Suprapubic skin (tissue), 4 donors: ENCODE results near the gene USP2. TPM values are rescaled to one million over a fixed set of nuclear protein-coding genes. Genes with fewer than 3 reads are reported as not detected.

Source experiments
- DNase-seq, 2 donors: peaks; one replicate each; pipeline ENCODE4 v3.0.0-alpha.2; 2019; ENCODE audit warnings: low spot score in 2 of 2
- H3K27ac ChIP-seq: fragments of 200-600 bp; sonication (generic); one replicate; pipeline ENCODE4 v1.5.1; 2019
- H3K27me3 ChIP-seq: fragments of 200-600 bp; sonication (generic); one replicate; pipeline ENCODE4 v1.5.1; 2019
- H3K36me3 ChIP-seq: fragments of 200-600 bp; sonication (generic); one replicate; pipeline ENCODE4 v1.5.1; 2019
- H3K4me1 ChIP-seq: fragments of 200-600 bp; sonication (generic); one replicate; pipeline ENCODE4 v1.5.1; 2019
- H3K4me3 ChIP-seq: fragments of 200-600 bp; sonication (generic); one replicate; pipeline ENCODE4 v1.5.1; 2019; ENCODE audit warnings: mild to moderate bottlenecking
- H3K9me3 ChIP-seq: fragments of 200-600 bp; sonication (generic); one replicate; pipeline ENCODE4 v1.5.1; 2019
- EP300 ChIP-seq: sonication (generic); formaldehyde crosslinking; IDR thresholded peaks from one replicate; pipeline ENCODE4 v1.6.1; 2017; ENCODE audit warnings: antibody characterized with exemption
- POLR2A ChIP-seq, 2 donors: fragments of 450-650 bp; IDR thresholded peaks; one replicate each; pipeline ENCODE4 v1.6.1; 2017; ENCODE audit warnings: antibody characterized with exemption in 2 of 2, mild to moderate bottlenecking in 2 of 2, moderate library complexity in 2 of 2
- POLR2AphosphoS5 ChIP-seq, 3 donors: sonication (generic); formaldehyde crosslinking; IDR thresholded peaks; one replicate each; pipeline ENCODE4 v1.6.1; 2017; ENCODE audit warnings: antibody characterized with exemption in 3 of 3
- WGBS: methylation state at CpG from one replicate; pipeline ENCODE4 v1.1.5; 2018; 5-methylcytosine and 5-hydroxymethylcytosine counted together
- total RNA-seq, 4 donors: library from RNA; depleted of rRNA; stranded (reverse); fragments of >200 nt; gene quantifications; one replicate each; pipeline ENCODE4 v1.1.0, GENCODE V29; 2016
- TF ChIP-seq, protein P1 (sequence below), 2 donors: fragments of 200-600 bp in 1 of 2; fragments of 450-650 bp in 1 of 2; sonication (generic) in 1 of 2; IDR thresholded peaks; one replicate each; pipeline ENCODE4 v1.5.1; 2016 to 2019; ENCODE audit warnings: antibody characterized with exemption in 2 of 2, mild to moderate bottlenecking in 1 of 2, moderate library complexity in 1 of 2

USP2 gene
- total RNA-seq, 4 donors from 2014 or later = 5.9 to 25.4 (median 15.2) TPM

DNA sequence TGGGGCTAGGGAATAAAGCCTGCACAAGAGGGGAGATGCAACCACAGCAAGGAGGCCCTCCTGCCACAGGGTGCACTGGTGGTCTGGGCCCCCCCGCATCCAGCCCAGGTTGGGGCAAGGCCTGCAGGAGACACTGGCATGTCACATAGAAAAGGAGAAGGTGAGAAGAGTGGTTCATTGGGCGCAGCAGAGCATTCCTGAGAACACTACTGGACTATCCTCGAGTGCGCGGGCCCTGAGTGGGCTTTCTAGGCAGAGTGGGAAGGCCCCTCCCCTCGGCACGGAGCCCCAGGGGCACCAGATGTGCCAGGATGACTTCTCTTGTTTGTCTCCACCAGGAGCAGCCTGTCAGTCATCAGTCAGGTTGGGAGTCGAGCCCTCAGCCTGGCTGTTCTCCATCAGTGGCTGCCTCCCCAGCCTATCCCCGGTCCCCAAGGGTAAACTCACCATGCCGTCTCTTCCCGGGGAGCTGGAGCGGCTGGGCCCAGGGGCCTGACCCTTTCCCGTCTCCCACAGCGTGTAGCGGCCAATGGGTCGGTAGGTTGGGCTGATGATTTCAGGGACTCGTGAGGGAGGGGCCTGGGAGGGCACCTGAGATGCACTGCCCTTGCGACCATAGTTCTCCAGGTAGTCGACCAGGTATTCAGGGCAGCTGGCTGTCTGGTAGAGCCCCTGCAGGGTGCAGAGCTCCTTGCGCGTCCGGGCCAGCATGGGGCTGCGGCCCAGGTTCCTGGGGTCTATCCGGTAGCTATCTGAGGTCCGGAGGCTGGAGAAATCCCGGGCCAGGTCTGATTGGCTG is 9.0 kb downstream of the USP2 start:
- 89% methylated on average over 19 of the region's 26 CpGs for WGBS
- H3K27ac ChIP-seq = no peak overlapping the region
- no peak overlapping the region for H3K4me3 ChIP-seq
- H3K27me3 ChIP-seq = peaks cover 3% of the 10 kb centered on the region
- DNase-seq = peak in 1 of 2 donors; percentile 46
- H3K4me1 ChIP-seq = peaks cover 51% of the 10 kb centered on the region
- no peaks in the 10 kb centered on the region for H3K9me3 ChIP-seq
- TF ChIP-seq, protein P1, sequence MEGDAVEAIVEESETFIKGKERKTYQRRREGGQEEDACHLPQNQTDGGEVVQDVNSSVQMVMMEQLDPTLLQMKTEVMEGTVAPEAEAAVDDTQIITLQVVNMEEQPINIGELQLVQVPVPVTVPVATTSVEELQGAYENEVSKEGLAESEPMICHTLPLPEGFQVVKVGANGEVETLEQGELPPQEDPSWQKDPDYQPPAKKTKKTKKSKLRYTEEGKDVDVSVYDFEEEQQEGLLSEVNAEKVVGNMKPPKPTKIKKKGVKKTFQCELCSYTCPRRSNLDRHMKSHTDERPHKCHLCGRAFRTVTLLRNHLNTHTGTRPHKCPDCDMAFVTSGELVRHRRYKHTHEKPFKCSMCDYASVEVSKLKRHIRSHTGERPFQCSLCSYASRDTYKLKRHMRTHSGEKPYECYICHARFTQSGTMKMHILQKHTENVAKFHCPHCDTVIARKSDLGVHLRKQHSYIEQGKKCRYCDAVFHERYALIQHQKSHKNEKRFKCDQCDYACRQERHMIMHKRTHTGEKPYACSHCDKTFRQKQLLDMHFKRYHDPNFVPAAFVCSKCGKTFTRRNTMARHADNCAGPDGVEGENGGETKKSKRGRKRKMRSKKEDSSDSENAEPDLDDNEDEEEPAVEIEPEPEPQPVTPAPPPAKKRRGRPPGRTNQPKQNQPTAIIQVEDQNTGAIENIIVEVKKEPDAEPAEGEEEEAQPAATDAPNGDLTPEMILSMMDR (IDR thresholded peaks at IDR 0.05) = no peak
- TF ChIP-seq EP300 = no peak
- no peak for TF ChIP-seq POLR2A (IDR thresholded peaks at IDR 0.05)
- no peak for TF ChIP-seq POLR2AphosphoS5 (IDR thresholded peaks at IDR 0.05)
- H3K36me3 ChIP-seq = no peaks in the 10 kb centered on the region

DNA sequence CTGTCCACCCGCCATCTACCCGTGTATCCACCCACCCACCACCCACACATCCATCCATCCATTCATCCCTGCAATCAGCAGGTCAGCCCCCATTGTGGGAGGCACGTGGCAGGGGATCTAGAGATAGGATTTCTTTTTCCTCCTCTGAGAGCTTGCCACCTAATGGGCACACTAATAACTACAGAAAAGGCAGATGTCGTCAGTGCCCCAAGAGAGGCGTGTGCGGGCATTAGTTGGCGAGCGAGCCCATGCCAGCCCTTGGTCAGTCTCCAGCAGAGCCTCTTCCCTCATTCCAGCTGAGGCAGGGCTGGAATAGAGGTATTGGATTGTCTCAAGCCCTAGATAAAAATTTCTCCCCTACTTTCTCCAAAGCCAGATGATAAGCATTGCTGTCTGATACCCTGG is 9.7 kb downstream of the USP2 start:
- WGBS = 58% methylated on average over 8 of the region's 8 CpGs
- TF ChIP-seq POLR2AphosphoS5 (IDR thresholded peaks at IDR 0.05) (no peak), POLR2A (IDR thresholded peaks at IDR 0.05) (no peak), EP300 (no peak)
- TF ChIP-seq, protein P1 (IDR thresholded peaks at IDR 0.05) = no peak
- DNase-seq = no peak
- Histone ChIP-seq H3K4me1 (peaks cover 58% of the 10 kb centered on the region), H3K9me3 (no peaks in the 10 kb centered on the region), H3K27me3 (peaks cover 9% of the 10 kb centered on the region), H3K4me3 (no peak overlapping the region), H3K27ac (no peak overlapping the region), H3K36me3 (no peaks in the 10 kb centered on the region)

DNA sequence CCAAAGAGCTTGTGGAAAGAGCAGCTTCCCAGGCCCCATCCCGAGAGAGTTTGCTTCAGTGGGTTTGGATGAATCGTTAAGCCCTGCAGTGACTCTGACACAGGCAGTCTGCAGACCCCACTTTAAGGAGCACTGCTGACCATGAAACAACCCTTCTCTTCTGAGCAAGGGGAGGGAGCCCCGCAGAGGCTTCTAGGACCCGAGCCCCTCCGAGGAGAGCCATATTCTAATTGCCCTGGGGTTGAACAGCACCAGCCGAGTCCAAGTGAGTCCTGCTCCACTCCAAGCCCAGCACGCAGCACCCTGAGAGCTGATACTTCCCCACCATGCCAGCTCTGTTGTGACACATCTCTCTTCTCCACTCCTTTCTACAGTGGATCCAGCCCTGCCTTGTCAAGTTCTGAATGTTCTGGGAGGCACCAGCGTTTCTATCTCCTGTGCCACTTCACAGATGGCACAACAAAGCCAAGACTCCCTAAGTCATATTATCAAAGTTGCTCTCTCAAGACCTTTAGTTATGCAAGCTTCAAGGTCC is 10.4 kb downstream of the USP2 start:
- H3K27ac ChIP-seq = no peak overlapping the region
- 73% methylated on average over 7 of the region's 8 CpGs for WGBS
- no peaks in the 10 kb centered on the region for H3K9me3 ChIP-seq
- DNase-seq = no peak
- H3K4me3 ChIP-seq = no peak overlapping the region
- H3K27me3 ChIP-seq = peaks cover 9% of the 10 kb centered on the region
- H3K4me1 ChIP-seq = peaks cover 59% of the 10 kb centered on the region
- H3K36me3 ChIP-seq = no peaks in the 10 kb centered on the region
- TF ChIP-seq, protein P1 (IDR thresholded peaks at IDR 0.05) = no peak
- TF ChIP-seq EP300 (no peak), POLR2AphosphoS5 (IDR thresholded peaks at IDR 0.05) (no peak), POLR2A (IDR thresholded peaks at IDR 0.05) (no peak)

GRCh38 chr11:119370486-119371046 is 10.9 kb downstream of the USP2 start:
- Histone ChIP-seq H3K4me1 (peaks cover 55% of the 10 kb centered on the region), H3K4me3 (no peak overlapping the region), H3K27me3 (peaks cover 10% of the 10 kb centered on the region), H3K36me3 (no peaks in the 10 kb centered on the region), H3K27ac (no peak overlapping the region), H3K9me3 (no peaks in the 10 kb centered on the region)
- TF ChIP-seq EP300 (no peak), POLR2A (IDR thresholded peaks at IDR 0.05) (no peak), POLR2AphosphoS5 (IDR thresholded peaks at IDR 0.05) (no peak)
- TF ChIP-seq, protein P1 (IDR thresholded peaks at IDR 0.05) = no peak
- peak in 1 of 2 donors; percentile 54 for DNase-seq
- WGBS = 72% methylated on average over 8 of the region's 8 CpGs
